Measurements from ENCODE around the gene UPF1.

Gene UPF1

DNA sequence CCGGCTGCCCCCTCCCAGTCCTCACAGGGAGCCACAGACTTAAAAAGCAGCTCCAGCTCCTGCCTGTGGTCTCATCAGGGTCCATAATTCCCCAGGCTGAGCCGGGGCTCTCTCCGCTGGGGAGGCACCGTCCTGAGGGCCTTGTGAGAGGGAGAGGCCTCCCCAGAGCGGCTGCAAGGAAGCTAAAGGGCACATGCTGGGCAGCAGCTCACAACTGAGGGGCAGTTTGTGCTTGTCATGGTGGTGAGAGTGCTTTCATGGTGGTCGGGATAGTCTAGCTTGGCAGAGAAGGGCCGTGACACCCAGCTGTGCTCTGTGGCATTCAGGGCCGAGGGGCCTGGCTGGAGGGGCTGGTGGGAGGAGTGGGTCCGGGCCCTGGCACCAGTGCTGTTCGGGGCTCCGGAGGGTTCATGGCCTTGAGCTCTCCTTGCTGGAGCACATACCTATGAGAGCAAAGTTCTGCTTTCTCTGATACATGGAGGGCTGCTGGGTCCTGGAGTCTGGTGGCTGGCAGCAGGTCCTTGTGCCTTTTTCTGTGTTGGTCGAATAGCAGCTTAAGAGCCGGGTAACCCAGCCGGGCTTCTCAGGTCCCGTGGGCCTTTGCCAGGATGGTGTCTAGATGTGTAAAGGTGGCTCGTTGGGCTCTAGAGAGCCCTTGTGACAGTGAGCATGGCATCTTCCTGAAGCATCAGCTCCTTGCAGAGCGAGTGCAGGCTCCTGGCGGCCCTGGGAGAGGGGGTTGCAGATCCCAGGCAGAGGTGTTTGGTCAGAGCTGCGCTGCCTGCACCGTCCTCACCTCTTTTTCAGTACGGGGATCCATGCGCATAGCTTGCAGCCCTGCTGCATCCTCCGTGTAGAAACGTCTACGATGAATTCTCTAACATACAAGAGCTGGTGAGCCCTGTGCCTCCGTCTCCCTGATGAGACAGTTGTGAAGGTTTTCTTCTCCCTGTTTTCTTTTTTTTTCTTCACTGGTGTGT is 8.8 kb downstream of the UPF1 start:
- no peak for DNase-seq (ENCODE audit: low read depth)

DNA sequence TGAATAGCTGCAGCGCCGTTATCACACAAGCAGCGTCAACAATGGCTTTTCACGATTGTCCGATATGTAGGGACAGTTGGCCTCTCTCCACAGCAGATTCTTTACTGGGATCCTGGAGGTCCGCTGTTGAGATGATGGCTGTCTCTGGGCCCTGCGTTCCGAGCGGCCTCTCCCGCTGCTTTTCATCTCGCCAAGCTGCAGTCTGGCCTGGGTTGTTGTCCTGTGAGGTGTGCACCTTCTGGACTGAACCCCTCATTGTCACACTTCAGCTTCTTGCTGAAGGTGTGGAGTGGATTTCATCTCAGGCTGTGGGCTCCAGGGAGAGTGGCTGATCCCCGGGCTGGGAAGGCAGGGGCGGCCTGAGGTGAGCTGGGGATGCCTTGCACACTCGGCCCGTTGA is 9.6 kb downstream of the UPF1 start:
- DNase-seq (ENCODE audit: low read depth): no peak

- DNase-seq (ENCODE audit: low read depth): no peak
These were observed 10.4 kb downstream of the UPF1 start for GRCh38 chr19:18842166-18842565.

DNA sequence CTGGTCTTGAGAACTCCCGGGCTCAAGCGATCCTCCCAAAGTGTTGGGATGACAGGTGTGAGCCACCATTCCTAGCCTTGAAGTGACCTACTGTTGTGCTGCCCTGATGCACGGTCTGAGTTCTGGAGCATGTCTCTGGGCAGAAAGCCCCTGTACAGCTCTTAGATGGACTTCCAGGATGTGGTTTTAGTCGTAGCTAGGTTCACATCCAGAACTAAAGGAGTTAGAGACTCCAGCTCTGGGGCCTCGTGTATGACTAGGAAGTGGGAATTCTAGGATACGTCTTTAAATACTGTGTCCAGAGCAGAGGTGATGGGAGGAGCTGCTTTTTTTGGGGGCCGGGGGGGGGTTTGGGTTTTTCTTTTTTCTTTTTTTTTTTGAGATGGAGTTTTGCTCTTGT is 12.2 kb downstream of the UPF1 start:
- no peak for DNase-seq (ENCODE audit: low read depth)

- no peak for DNase-seq (ENCODE audit: low read depth)
These were observed 13.1 kb downstream of the UPF1 start for GRCh38 chr19:18844806-18845329.

DNA sequence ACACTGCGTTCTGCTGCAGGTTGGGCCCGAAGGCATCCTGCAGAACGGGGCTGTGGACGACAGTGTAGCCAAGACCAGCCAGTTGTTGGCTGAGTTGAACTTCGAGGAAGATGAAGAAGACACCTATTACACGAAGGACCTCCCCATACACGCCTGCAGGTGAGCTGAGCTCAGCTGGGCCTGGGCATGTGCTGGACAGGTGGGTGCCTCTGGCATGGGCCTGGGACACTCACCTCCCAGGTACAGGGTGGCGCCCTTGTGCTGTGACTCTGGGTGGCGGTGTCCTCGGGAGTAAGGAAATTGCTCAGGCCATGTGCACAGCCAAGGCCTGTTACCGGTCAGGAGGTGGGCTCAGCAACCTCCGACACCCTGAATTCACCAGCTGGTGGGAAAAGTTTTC is 14.2 kb downstream of the UPF1 start:
- no peak for DNase-seq (ENCODE audit: low read depth)

- peak; percentile 57 for DNase-seq (ENCODE audit: low read depth)
These were observed 15.2 kb downstream of the UPF1 start for GRCh38 chr19:18846862-18847548.

GRCh38 chr19:18847549-18848463 is 16.0 kb downstream of the UPF1 start:
- no peak for DNase-seq (ENCODE audit: low read depth)

GRCh38 chr19:18848878-18849661 is 17.3 kb downstream of the UPF1 start:
- DNase-seq (ENCODE audit: low read depth): no peak

DNA sequence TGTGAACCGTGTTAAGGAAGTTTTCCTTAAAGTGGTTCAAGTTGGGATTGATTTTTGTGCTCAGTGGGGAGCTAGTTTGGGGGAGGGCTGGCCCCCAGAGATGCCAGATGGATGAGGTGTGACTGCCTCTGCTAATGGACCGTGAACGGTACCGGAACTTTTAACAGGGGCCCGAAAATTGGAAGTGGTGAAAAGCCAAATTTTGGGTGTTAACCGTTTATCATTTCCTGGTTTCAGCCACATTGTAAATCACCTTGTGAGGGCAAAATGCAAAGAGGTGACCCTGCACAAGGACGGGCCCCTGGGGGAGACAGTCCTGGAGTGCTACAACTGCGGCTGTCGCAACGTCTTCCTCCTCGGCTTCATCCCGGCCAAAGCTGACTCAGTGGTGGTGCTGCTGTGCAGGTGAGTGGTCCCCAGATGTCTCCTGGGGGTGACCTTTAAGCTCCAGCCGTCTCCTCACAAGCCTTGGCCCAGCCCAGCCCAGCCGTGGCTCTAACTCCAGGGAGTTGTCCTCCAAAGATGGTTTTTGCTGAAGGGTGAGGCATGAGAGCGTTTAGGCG is 18.2 kb downstream of the UPF1 start:
- no peak for DNase-seq (ENCODE audit: low read depth)

DNA sequence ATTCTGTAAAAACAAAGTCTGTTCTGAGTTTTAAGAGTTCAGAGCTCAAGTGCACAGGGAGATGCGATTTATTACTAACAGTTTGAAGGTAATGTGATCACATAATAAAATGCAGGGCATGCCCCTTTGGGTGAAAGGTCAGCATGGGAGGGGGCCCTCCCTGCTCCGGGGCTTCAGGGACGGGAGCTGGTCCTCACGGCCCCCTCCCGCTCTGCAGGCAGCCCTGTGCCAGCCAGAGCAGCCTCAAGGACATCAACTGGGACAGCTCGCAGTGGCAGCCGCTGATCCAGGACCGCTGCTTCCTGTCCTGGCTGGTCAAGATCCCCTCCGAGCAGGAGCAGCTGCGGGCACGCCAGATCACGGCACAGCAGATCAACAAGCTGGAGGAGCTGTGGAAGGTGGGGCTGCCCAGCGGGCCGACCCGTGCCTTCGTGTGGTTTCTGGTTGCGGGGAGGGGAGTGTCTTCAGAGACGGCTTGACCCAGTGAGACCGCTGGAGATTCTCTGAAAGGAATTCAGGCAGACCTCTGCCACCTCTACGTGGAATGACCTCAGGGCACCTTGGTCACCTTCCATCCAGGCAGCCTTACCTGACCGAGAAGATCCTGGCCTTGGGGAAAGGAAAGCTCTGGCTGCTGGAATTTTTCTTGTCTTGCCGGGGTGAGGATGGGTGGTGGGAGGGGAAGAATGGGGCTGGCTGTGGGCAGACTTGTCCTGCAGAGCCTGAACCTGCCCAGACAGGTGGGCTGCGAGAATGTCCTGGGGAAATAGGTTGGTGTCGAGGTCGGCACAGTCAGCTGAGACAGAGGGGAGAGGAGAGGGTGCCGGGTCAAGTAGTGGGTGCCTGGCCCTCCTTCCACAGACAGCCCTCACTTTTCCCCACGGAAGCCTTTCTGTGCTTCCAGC is 19.0 kb downstream of the UPF1 start:
- DNase-seq (ENCODE audit: low read depth): no peak

DNA sequence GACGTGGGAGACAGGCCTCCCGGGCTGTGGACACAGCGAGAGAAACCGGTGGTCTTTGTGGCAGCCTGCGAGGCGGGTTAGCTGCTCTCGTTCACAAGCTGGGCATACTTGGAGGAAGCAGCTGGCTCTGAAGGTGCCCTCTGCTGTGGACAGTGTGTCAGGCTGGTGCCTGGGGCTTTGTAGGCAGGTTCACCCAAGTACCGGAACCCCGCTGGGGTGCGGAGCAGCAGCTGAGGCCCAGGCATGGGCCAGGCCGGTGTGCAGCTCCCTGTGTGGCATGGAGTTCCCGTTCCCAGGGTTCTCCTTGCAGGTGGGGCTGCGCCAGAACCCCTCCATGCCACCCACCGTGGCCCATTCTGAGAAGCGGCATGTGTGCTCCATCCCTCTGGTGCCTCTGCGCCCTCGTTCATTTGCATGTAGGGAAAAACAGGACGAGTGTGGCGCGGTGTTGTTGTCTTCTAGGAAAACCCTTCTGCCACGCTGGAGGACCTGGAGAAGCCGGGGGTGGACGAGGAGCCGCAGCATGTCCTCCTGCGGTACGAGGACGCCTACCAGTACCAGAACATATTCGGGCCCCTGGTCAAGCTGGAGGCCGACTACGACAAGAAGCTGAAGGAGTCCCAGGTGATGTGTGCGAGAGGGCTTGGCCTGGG is 20.0 kb downstream of the UPF1 start:
- no peak for DNase-seq (ENCODE audit: low read depth)

DNA sequence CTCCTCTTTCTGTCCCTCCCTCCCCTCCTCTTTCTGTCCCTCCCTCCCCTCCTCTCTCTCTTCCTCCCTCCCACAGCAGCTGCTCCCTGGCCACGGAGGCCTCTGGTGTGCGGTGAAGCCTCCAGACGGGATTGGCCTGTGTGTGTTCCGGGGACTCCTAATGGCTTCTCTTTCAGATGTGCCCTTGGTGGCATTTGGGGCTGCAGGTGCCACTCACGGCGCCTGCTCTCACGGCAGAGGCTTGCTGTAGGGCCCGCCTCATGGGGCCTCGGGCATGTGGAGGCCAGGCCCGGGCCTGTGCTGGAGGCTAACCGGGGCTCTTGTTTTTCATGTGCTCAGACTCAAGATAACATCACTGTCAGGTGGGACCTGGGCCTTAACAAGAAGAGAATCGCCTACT is 20.9 kb downstream of the UPF1 start:
- no peak for DNase-seq (ENCODE audit: low read depth)

DNA sequence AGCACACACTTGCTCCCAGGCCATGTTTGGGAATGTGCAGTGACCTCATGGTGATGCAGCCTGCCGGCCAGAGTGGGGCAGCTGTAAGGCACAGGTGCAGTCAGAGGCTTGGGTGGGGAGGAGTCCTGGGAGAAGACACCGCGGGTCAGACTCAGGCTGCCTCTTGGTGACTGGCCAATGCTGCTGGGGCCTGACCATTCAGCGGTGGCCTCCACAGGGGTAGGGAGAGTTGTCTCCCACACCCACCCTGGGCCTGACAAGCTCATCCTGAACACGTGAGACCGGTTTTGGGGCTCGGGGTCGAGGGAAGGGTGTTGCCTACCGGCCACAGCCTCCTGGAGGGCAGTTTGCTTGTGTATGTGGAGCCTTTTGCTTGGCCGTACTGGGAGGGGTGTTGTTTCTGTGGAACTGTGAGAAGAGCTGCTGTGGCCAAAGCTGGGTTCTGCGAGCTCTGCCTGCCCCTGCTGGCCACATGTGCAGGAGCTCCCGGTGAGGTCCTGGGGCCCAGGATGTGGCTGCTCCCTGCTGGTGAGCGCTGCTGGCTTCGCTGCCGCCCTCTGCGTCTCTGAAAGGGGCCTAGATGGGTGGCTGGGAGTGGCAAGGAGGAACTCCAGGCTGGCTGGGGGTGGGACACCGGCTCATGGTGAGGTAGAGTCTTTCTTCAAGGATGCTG is 22.1 kb downstream of the UPF1 start:
- no peak for DNase-seq (ENCODE audit: low read depth)

DNA sequence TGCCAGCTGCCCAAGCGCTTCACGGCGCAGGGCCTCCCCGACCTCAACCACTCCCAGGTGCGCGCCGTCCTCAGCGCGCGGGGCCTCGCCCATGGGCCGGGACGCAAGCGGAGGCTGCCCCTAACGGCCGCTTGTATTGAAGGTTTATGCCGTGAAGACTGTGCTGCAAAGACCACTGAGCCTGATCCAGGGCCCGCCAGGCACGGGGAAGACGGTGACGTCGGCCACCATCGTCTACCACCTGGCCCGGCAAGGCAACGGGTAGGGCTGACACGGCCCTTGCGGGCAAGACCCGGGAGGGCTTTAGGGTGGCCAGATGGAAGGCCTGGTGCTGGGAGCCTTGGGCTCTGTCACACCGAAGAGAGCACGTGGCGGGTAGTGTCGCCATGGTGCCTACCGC is 23.2 kb downstream of the UPF1 start:
- DNase-seq (ENCODE audit: low read depth): no peak

GRCh38 chr19:18855647-18856384 is 24.1 kb downstream of the UPF1 start:
- DNase-seq (ENCODE audit: low read depth): no peak

GRCh38 chr19:18856385-18857126 is 24.8 kb downstream of the UPF1 start:
- no peak for DNase-seq (ENCODE audit: low read depth)
